GM21723 (cell line): ENCODE results near the gene NNMT.

Experiments used
- ATAC-seq: cut with Tn5 transposase; IDR thresholded peaks from one replicate; pipeline ENCODE4 v1.9.1; 2021; ENCODE audit warnings: mild to moderate bottlenecking, moderate library complexity; ENCODE audit not compliant: unreplicated experiment

The NNMT gene

GRCh38 chr11:114343493-114343892, 47.3 kb downstream of the NNMT start:
- no peak for ATAC-seq

GRCh38 chr11:114344494-114344893, 48.3 kb downstream of the NNMT start:
- no peak for ATAC-seq

GRCh38 chr11:114345575-114346222, 49.5 kb downstream of the NNMT start:
- no peak for ATAC-seq

- no peak for ATAC-seq
These were observed 50.5 kb downstream of the NNMT start for GRCh38 chr11:114346709-114347141.

GRCh38 chr11:114348200-114349191, 52.3 kb downstream of the NNMT start:
- ATAC-seq = no peak

GRCh38 chr11:114350022-114350421, 53.8 kb downstream of the NNMT start:
- ATAC-seq = no peak

GRCh38 chr11:114353443-114353842, 57.2 kb downstream of the NNMT start:
- no peak for ATAC-seq

- ATAC-seq = no peak
These were observed 57.9 kb downstream of the NNMT start for GRCh38 chr11:114354076-114354475.

GRCh38 chr11:114358716-114359115, 62.5 kb downstream of the NNMT start:
- ATAC-seq = no peak

- ATAC-seq = no peak
These were observed 63.1 kb downstream of the NNMT start for GRCh38 chr11:114359342-114359741.

- no peak for ATAC-seq
These were observed 66.1 kb downstream of the NNMT start for GRCh38 chr11:114362326-114362725.

- no peak for ATAC-seq
These were observed 66.8 kb downstream of the NNMT start for GRCh38 chr11:114362958-114363357.
